Neural cell (in vitro differentiated cells): ENCODE measurements around the gene IRX4. TPM values are rescaled to one million over a fixed set of nuclear protein-coding genes. Genes with fewer than 3 reads are reported as not detected.

ENCODE experiments used
- H2AFZ ChIP-seq: fragments of 200-600, 300-800 bp; sonication (generic), shearing (Covaris generic); 2 replicates; pipeline ENCODE4 v1.6.0; 2014; ENCODE audit warnings: low read depth, mild to moderate bottlenecking, antibody characterized with exemption, low read length, moderate library complexity
- H3F3A ChIP-seq: fragments of 200-600 bp; shearing (Covaris generic); 2 replicates; pipeline ENCODE4 v1.6.1; 2016; ENCODE audit warnings: mild to moderate bottlenecking, moderate library complexity, mixed read lengths, antibody characterized with exemption, low read length; ENCODE audit not compliant: insufficient read depth, poor library complexity, severe bottlenecking
- H3K27ac ChIP-seq: fragments of 200-600, 300-800 bp; sonication (generic), shearing (Covaris generic); 2 replicates; pipeline ENCODE4 v1.5.1; 2014; ENCODE audit warnings: mild to moderate bottlenecking, low read length, moderate library complexity
- H3K27me3 ChIP-seq: fragments of 300-800, 200-600 bp; sonication (generic), shearing (Covaris generic); 2 replicates; pipeline ENCODE4 v1.6.0; 2014; ENCODE audit warnings: mild to moderate bottlenecking, low read depth, low read length, moderate library complexity; ENCODE audit not compliant: insufficient read depth
- H3K36me3 ChIP-seq: fragments of 300-800, 200-600 bp; sonication (generic), shearing (Covaris generic); 2 replicates; pipeline ENCODE4 v1.5.1; 2014; ENCODE audit warnings: mild to moderate bottlenecking, antibody characterized with exemption, low read length, moderate library complexity; ENCODE audit not compliant: insufficient read depth
- H3K4me2 ChIP-seq: fragments of 300-800, 200-600 bp; sonication (generic), shearing (Covaris generic); 2 replicates; pipeline ENCODE4 v1.6.0; 2014; ENCODE audit warnings: mild to moderate bottlenecking, low read length
- H3K4me3 ChIP-seq: fragments of 300-800, 200-600 bp; sonication (generic), shearing (Covaris generic); 2 replicates; pipeline ENCODE4 v1.5.1; 2014; ENCODE audit warnings: mild to moderate bottlenecking, low read length, moderate library complexity
- H3K79me2 ChIP-seq: fragments of 200-600 bp; shearing (Covaris generic); replicated peaks from 2 replicates; pipeline ENCODE4 v1.6.0; 2014; ENCODE audit warnings: mild to moderate bottlenecking, low read length, moderate library complexity; ENCODE audit not compliant: insufficient read depth
- H3K9ac ChIP-seq: fragments of 300-800, 200-600 bp; sonication (generic), shearing (Covaris generic); 2 replicates; pipeline ENCODE4 v1.6.1; 2016; ENCODE audit warnings: mild to moderate bottlenecking, low read length, mixed read lengths
- H3K9me2 ChIP-seq: fragments of 200-600 bp; shearing (Covaris generic); 2 replicates; pipeline ENCODE4 v1.6.1; 2016; ENCODE audit warnings: mild to moderate bottlenecking, low read length, mixed read lengths; ENCODE audit not compliant: insufficient read depth
- H3K9me3 ChIP-seq: fragments of 200-600, 300-800 bp; sonication (generic), shearing (Covaris generic); 2 replicates; pipeline ENCODE4 v1.6.1; 2016; ENCODE audit warnings: mild to moderate bottlenecking, mixed run types, low read length, moderate library complexity, mixed read lengths
- H4K20me1 ChIP-seq: fragments of 200-600 bp; shearing (Covaris generic); 2 replicates; pipeline ENCODE4 v1.6.1; 2016; ENCODE audit warnings: mild to moderate bottlenecking, mixed run types; ENCODE audit not compliant: insufficient read depth
- CTCF ChIP-seq: fragments of 450-650 bp; IDR thresholded peaks from 2 replicates; pipeline ENCODE4 v1.5.1; 2014; ENCODE audit warnings: antibody characterized with exemption, mild to moderate bottlenecking, moderate library complexity; ENCODE audit not compliant: poor library complexity, severe bottlenecking
- EP300 ChIP-seq: fragments of 450-650 bp; conservative IDR thresholded peaks from 2 replicates; pipeline ENCODE4 v1.6.1; 2014; ENCODE audit warnings: antibody characterized with exemption, mild to moderate bottlenecking, moderate library complexity; ENCODE audit not compliant: poor library complexity, severe bottlenecking
- EZH2 ChIP-seq: fragments of 200-600, 300-800 bp; shearing (Covaris generic), sonication (generic); IDR thresholded peaks from 2 replicates; pipeline ENCODE4 v1.6.1; 2014; ENCODE audit warnings: antibody characterized with exemption, low read length, borderline replicate concordance, mild to moderate bottlenecking; ENCODE audit not compliant: insufficient read depth, poor library complexity, severe bottlenecking
- MXI1 ChIP-seq: fragments of 450-650 bp; conservative IDR thresholded peaks from 2 replicates; pipeline ENCODE4 v1.6.1; 2014; ENCODE audit warnings: antibody characterized with exemption, mild to moderate bottlenecking; ENCODE audit not compliant: poor library complexity, severe bottlenecking
- POLR2AphosphoS5 ChIP-seq: IDR thresholded peaks from 2 replicates; pipeline ENCODE4 v1.6.1; 2012
- RAD21 ChIP-seq: fragments of 450-650 bp; conservative IDR thresholded peaks from 2 replicates; pipeline ENCODE4 v1.6.1; 2014; ENCODE audit warnings: antibody characterized with exemption, mild to moderate bottlenecking, moderate library complexity
- SMC3 ChIP-seq: fragments of 450-650 bp; conservative IDR thresholded peaks from 2 replicates; pipeline ENCODE4 v1.6.1; 2014; ENCODE audit warnings: antibody characterized with exemption, mild to moderate bottlenecking, moderate library complexity; ENCODE audit not compliant: poor library complexity
- TAF1 ChIP-seq: IDR thresholded peaks from 2 replicates; pipeline ENCODE4 v1.6.1; 2012; ENCODE audit warnings: low read depth
- polyA plus RNA-seq: library from polyadenylated mRNA; depleted of rRNA; stranded (reverse); fragments of >200 nt; gene quantifications from 2 replicates; pipeline ENCODE4 v1.2.3, GENCODE V29; 2014
- TF ChIP-seq, protein P1 (sequence below): IDR thresholded peaks from 2 replicates; pipeline ENCODE4 v1.6.1; 2012; ENCODE audit warnings: borderline replicate concordance

IRX4 gene
- polyA plus RNA-seq, 1 donor from 2014 or later = not detected

DNA sequence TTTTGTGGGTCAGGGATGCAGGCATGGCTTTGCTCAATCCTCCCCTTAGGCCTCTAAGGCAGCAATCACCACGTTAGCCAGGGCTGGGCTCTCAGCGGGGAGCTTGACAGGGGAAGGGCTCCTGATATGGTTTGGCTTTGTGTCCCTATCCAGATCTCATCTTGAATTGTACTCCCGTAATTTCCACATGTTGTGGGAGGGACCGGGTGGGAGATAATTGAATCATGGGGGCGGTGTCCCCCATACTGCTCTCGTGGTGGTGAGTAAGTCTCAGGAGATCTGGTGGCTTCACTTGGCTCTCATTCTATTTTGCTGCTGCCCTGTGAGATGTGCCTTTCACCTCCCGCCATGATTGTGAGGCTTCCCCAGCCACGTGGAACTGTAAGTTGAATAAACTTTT lies 11.5 kb upstream of the IRX4 start:
- TF ChIP-seq RAD21 (no peak), EP300 (no peak), SMC3 (no peak), EZH2 (no peak), CTCF (no peak), POLR2AphosphoS5 (no peak), TAF1 (no peak), MXI1 (no peak)
- TF ChIP-seq, protein P1, sequence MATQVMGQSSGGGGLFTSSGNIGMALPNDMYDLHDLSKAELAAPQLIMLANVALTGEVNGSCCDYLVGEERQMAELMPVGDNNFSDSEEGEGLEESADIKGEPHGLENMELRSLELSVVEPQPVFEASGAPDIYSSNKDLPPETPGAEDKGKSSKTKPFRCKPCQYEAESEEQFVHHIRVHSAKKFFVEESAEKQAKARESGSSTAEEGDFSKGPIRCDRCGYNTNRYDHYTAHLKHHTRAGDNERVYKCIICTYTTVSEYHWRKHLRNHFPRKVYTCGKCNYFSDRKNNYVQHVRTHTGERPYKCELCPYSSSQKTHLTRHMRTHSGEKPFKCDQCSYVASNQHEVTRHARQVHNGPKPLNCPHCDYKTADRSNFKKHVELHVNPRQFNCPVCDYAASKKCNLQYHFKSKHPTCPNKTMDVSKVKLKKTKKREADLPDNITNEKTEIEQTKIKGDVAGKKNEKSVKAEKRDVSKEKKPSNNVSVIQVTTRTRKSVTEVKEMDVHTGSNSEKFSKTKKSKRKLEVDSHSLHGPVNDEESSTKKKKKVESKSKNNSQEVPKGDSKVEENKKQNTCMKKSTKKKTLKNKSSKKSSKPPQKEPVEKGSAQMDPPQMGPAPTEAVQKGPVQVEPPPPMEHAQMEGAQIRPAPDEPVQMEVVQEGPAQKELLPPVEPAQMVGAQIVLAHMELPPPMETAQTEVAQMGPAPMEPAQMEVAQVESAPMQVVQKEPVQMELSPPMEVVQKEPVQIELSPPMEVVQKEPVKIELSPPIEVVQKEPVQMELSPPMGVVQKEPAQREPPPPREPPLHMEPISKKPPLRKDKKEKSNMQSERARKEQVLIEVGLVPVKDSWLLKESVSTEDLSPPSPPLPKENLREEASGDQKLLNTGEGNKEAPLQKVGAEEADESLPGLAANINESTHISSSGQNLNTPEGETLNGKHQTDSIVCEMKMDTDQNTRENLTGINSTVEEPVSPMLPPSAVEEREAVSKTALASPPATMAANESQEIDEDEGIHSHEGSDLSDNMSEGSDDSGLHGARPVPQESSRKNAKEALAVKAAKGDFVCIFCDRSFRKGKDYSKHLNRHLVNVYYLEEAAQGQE = no peak
- Histone ChIP-seq H4K20me1 (no peaks in the 10 kb centered on the region), H3K9me2 (no peaks in the 10 kb centered on the region), H2AFZ (no peak overlapping the region), H3K27me3 (peaks cover 20% of the 10 kb centered on the region), H3K9me3 (no peaks in the 10 kb centered on the region), H3K4me2 (no peak overlapping the region), H3K27ac (no peak overlapping the region), H3K9ac (no peak overlapping the region), H3K36me3 (no peaks in the 10 kb centered on the region), H3F3A (no peaks in the 10 kb centered on the region), H3K79me2 (no peaks in the 10 kb centered on the region), H3K4me3 (no peak overlapping the region)

GRCh38 chr5:1893754-1894153 lies 11.0 kb upstream of the IRX4 start:
- Histone ChIP-seq H3K9ac (no peak overlapping the region), H3F3A (no peaks in the 10 kb centered on the region), H4K20me1 (no peaks in the 10 kb centered on the region), H3K27ac (no peak overlapping the region), H3K4me2 (no peak overlapping the region), H3K9me3 (no peaks in the 10 kb centered on the region), H3K9me2 (no peaks in the 10 kb centered on the region), H3K27me3 (peaks cover 25% of the 10 kb centered on the region), H3K4me3 (no peak overlapping the region), H3K79me2 (no peaks in the 10 kb centered on the region), H2AFZ (no peak overlapping the region), H3K36me3 (no peaks in the 10 kb centered on the region)
- TF ChIP-seq EZH2 (no peak), MXI1 (no peak)
- TF ChIP-seq, protein P1 = no peak
